Parathyroid adenoma (tissue), 2 donors: Measurements from ENCODE around the gene CFAP77.

ENCODE experiments used
- H2AFZ ChIP-seq: fragments of 300-600 bp; sonication (generic); one replicate; pipeline ENCODE4 v1.7.0; 2017; ENCODE audit warnings: antibody characterized with exemption, mild to moderate bottlenecking
- H3K27ac ChIP-seq: fragments of 300-600 bp; sonication (generic); one replicate; pipeline ENCODE4 v1.7.0; 2017
- H3K27me3 ChIP-seq: fragments of 300-600 bp; sonication (generic); one replicate; pipeline ENCODE4 v1.7.0; 2017; ENCODE audit warnings: low read length; ENCODE audit not compliant: control insufficient read depth, insufficient read depth
- H3K36me3 ChIP-seq: fragments of 300-600 bp; sonication (generic); one replicate; pipeline ENCODE4 v1.7.0; 2017; ENCODE audit warnings: low read length; ENCODE audit not compliant: control insufficient read depth, insufficient read depth
- H3K4me1 ChIP-seq: fragments of 300-600 bp; sonication (generic); one replicate; pipeline ENCODE4 v1.7.0; 2017; ENCODE audit warnings: control low read depth
- H3K4me2 ChIP-seq: fragments of 300-600 bp; sonication (generic); one replicate; pipeline ENCODE4 v1.7.0; 2017; ENCODE audit warnings: low read length
- H3K4me3 ChIP-seq: fragments of 300-600 bp; sonication (generic); one replicate; pipeline ENCODE4 v1.7.0; 2017; ENCODE audit warnings: low read depth, low read length
- H3K79me2 ChIP-seq: fragments of 300-600 bp; sonication (generic); one replicate; pipeline ENCODE4 v1.7.0; 2017; ENCODE audit warnings: control low read depth
- H3K9ac ChIP-seq: fragments of 300-600 bp; sonication (generic); one replicate; pipeline ENCODE4 v1.7.0; 2017; ENCODE audit warnings: mild to moderate bottlenecking
- H3K9me3 ChIP-seq: fragments of 300-600 bp; sonication (generic); one replicate; pipeline ENCODE4 v1.7.0; 2017; ENCODE audit warnings: low read length; ENCODE audit not compliant: control insufficient read depth
- TF ChIP-seq, protein P1 (sequence below): fragments of 300-600 bp; sonication (generic); IDR thresholded peaks from one replicate; pipeline ENCODE4 v1.7.0; 2017; ENCODE audit warnings: antibody characterized with exemption, mild to moderate bottlenecking
- donor health status: primary hyperparathyroidism.

The CFAP77 gene

DNA sequence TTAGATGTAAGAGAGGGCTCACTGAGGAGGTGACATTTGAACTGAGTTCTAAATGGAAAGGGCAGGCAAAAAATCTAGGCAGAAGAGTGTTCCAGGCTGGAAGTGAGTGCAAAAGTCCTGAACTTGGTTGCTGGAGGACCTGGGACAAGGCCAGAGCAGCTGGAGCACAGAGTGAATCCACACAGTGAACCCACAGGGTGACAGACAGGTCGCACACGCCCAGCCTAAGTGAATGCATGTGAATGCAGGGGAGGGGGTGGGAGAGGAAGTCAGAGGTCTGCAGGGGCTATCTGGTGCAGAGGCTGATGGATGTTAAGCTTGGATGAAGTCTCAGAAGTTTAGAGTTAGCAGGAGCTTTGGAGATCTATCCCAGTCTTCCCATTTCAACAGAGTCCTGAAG, 2.8 kb upstream of the CFAP77 start:
- Histone ChIP-seq H2AFZ (peak overlapping the region; percentile 95), H3K4me2 (peak overlapping the region; percentile 93), H3K27ac (no peak overlapping the region), H3K9ac (no peak overlapping the region), H3K27me3 (no peaks in the 10 kb centered on the region), H3K4me1 (peaks cover 5% of the 10 kb centered on the region), H3K36me3 (no peaks in the 10 kb centered on the region), H3K4me3 (peak overlapping the region; percentile 78), H3K9me3 (no peaks in the 10 kb centered on the region), H3K79me2 (no peaks in the 10 kb centered on the region)
- TF ChIP-seq, protein P1, sequence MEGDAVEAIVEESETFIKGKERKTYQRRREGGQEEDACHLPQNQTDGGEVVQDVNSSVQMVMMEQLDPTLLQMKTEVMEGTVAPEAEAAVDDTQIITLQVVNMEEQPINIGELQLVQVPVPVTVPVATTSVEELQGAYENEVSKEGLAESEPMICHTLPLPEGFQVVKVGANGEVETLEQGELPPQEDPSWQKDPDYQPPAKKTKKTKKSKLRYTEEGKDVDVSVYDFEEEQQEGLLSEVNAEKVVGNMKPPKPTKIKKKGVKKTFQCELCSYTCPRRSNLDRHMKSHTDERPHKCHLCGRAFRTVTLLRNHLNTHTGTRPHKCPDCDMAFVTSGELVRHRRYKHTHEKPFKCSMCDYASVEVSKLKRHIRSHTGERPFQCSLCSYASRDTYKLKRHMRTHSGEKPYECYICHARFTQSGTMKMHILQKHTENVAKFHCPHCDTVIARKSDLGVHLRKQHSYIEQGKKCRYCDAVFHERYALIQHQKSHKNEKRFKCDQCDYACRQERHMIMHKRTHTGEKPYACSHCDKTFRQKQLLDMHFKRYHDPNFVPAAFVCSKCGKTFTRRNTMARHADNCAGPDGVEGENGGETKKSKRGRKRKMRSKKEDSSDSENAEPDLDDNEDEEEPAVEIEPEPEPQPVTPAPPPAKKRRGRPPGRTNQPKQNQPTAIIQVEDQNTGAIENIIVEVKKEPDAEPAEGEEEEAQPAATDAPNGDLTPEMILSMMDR = no peak

DNA sequence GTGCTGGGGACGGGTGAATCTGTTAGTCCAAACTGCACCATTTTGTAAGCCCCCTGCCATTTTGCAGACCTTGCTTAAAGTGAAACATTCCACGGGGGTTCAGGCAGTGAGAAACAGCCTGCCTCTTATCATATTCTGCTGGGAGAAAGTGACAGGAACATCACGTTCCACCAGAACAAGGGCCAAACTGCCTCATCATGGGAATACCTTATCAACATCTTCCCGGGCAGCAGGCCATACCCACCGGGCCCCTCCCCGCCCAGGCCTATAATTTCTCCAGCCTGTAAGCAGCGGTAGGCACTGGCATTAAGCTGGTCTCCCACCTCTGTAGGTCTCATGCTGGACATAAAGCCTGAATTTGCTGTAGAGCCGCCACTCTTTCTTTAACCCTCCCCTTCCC, 1.5 kb upstream of the CFAP77 start:
- TF ChIP-seq, protein P1 = no peak
- no peaks in the 10 kb centered on the region for H3K27me3 ChIP-seq
- no peaks in the 10 kb centered on the region for H3K79me2 ChIP-seq
- H3K4me3 ChIP-seq = no peak overlapping the region
- H3K4me1 ChIP-seq = peaks cover 5% of the 10 kb centered on the region
- H3K9ac ChIP-seq = no peak overlapping the region
- no peaks in the 10 kb centered on the region for H3K9me3 ChIP-seq
- H3K36me3 ChIP-seq = no peaks in the 10 kb centered on the region
- no peak overlapping the region for H3K27ac ChIP-seq
- H3K4me2 ChIP-seq = no peak overlapping the region
- no peak overlapping the region for H2AFZ ChIP-seq

DNA sequence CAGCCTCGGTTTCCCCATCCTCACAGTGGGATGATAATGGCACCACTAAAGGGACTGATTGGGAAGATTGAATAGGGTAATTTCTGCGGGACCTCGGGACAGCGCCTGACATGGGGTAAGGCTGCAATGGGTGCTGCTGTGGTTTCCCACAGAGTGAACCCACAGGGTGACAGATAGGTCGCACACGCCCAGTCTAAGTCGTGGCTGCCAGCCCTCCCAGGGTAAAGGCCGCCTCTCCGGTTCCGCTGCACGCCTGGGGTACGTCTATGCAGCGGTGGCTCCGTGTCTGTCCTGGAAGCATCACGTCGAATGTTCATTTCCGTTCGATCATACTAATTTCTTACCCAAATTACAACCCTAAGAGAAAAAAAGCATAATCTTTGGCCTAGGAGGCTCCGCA, 631 bp downstream of the CFAP77 start:
- H3K36me3 ChIP-seq = no peaks in the 10 kb centered on the region
- H2AFZ ChIP-seq = no peak overlapping the region
- H3K27ac ChIP-seq = no peak overlapping the region
- no peak overlapping the region for H3K4me2 ChIP-seq
- no peaks in the 10 kb centered on the region for H3K79me2 ChIP-seq
- no peaks in the 10 kb centered on the region for H3K9me3 ChIP-seq
- no peak overlapping the region for H3K4me3 ChIP-seq
- H3K27me3 ChIP-seq = no peaks in the 10 kb centered on the region
- H3K4me1 ChIP-seq = peaks cover 5% of the 10 kb centered on the region
- TF ChIP-seq, protein P1 = no peak
- no peak overlapping the region for H3K9ac ChIP-seq

DNA sequence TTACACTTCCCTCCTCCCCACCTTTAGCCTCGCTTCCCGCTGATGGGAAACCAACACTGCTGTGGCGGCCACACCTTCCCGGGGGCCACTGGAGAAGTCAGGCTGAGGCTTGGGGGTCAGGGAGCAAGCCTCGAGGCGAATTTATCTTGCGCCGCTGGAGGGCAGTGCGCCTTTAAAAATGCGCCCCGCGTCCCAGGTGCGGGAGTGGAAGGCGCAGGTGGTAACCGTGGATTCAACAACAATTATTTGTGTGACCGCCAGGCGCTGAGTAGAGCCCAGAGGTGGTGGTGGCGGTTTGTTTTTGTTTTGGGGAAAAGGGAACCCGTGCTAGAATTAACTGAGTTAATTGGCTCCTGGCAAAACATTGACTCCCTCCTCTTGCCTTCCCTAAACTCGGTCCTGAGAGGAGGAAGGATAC, 1.1 kb downstream of the CFAP77 start:
- H3K36me3 ChIP-seq = no peaks in the 10 kb centered on the region
- H3K4me1 ChIP-seq = peaks cover 5% of the 10 kb centered on the region
- no peak overlapping the region for H3K9ac ChIP-seq
- no peaks in the 10 kb centered on the region for H3K79me2 ChIP-seq
- no peak overlapping the region for H3K4me3 ChIP-seq
- TF ChIP-seq, protein P1 = peak; percentile 74
- H3K27me3 ChIP-seq = no peaks in the 10 kb centered on the region
- no peak overlapping the region for H3K27ac ChIP-seq
- peak overlapping the region; percentile 46 for H2AFZ ChIP-seq
- H3K9me3 ChIP-seq = no peaks in the 10 kb centered on the region
- H3K4me2 ChIP-seq = no peak overlapping the region

DNA sequence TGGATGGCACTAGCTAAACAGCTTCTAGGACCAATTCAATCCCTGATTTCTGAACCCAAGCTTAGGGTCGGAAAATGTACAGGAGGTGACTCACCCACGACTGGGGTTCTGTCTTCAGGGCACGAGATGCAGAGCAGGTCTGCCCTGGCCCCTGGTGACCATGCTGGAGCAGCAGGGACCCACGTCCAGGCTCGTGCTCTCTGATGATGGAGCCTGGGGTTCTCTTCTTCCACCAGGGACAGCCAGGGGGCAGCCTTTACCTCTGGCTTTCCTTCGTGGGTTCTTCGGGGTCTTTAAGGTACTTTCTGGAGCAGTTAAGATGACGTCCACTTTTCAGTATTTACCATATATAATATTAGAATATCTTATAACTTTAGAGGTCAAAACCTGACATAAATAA, 2.1 kb downstream of the CFAP77 start:
- Histone ChIP-seq H3K27ac (no peak overlapping the region), H3K4me3 (no peak overlapping the region), H3K27me3 (no peaks in the 10 kb centered on the region), H3K9me3 (no peaks in the 10 kb centered on the region), H2AFZ (no peak overlapping the region), H3K79me2 (no peaks in the 10 kb centered on the region), H3K36me3 (no peaks in the 10 kb centered on the region), H3K4me1 (peaks cover 2% of the 10 kb centered on the region), H3K9ac (no peak overlapping the region), H3K4me2 (no peak overlapping the region)
- TF ChIP-seq, protein P1 = peak; percentile 29
